GM21576 (cell line): Measurements from ENCODE around the gene HOXD4.

Experiments
- ATAC-seq: cut with Tn5 transposase; IDR thresholded peaks from one replicate; pipeline ENCODE4 v1.9.1; 2021; ENCODE audit warnings: mild to moderate bottlenecking, moderate library complexity; ENCODE audit not compliant: unreplicated experiment

Gene HOXD4

GRCh38 chr2:176139661-176140512 is 11.5 kb upstream of the HOXD4 start:
- no peak for ATAC-seq

GRCh38 chr2:176140513-176141317 is 10.6 kb upstream of the HOXD4 start:
- ATAC-seq: peak; percentile 87

- no peak for ATAC-seq
Observed at GRCh38 chr2:176142281-176142680, 9.1 kb upstream of the HOXD4 start.

GRCh38 chr2:176145085-176145969 is 6.0 kb upstream of the HOXD4 start:
- ATAC-seq: no peak

- ATAC-seq: no peak
Observed at GRCh38 chr2:176146101-176146500, 5.2 kb upstream of the HOXD4 start.

GRCh38 chr2:176146645-176147044 is 4.7 kb upstream of the HOXD4 start:
- ATAC-seq: no peak

- ATAC-seq: no peak
Observed at GRCh38 chr2:176147210-176147799, 4.0 kb upstream of the HOXD4 start.

GRCh38 chr2:176147800-176148496 is 3.4 kb upstream of the HOXD4 start:
- ATAC-seq: no peak

- ATAC-seq: no peak
Observed at GRCh38 chr2:176148751-176149421, 2.5 kb upstream of the HOXD4 start.

GRCh38 chr2:176149481-176149938 is 1.8 kb upstream of the HOXD4 start:
- ATAC-seq: no peak

GRCh38 chr2:176149939-176150583 is 1.3 kb upstream of the HOXD4 start:
- ATAC-seq: no peak

GRCh38 chr2:176150584-176151441 is 537 bp upstream of the HOXD4 start:
- ATAC-seq: no peak

- no peak for ATAC-seq
Observed at GRCh38 chr2:176152350-176153181, 1.2 kb downstream of the HOXD4 start.

- no peak for ATAC-seq
Observed at GRCh38 chr2:176154576-176155252, 3.4 kb downstream of the HOXD4 start.

GRCh38 chr2:176155356-176156044 is 4.2 kb downstream of the HOXD4 start:
- no peak for ATAC-seq

- ATAC-seq: no peak
Observed at GRCh38 chr2:176156301-176156806, 5.0 kb downstream of the HOXD4 start.
